ENCODE measurements around the gene BRIP1.

BRIP1 gene

DNA sequence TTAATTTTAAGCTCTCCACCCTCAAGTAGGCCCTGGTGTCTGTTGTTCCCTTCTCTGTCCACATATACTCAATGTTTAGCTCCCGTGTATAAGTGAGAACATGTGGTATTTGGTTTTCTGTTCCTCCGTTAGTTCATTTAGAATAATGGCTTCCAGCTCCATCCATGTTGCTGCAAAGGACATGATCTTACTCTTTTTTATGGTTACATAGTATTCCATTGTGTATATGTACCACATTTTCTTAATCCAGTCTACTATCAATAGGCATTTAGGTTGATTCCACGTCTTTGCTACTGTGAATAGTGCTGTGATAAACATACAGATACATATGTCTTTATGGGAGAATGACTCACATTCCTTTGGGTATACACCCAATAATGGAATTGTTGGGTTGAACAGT lies 160.9 kb downstream of the BRIP1 start:
- ChIA-PET CTCF (interaction anchor here (1.1 to 1.4 kb wide), 3 partner anchors 11 to 24 kb away, joined by 3 to 4 read pairs (median 3); no protein-coding TSS in a partner anchor), POLR2A (interaction anchor here (0.5 kb wide), 1 partner anchor 420 kb away, joined by 5 read pairs; no protein-coding TSS in a partner anchor)

DNA sequence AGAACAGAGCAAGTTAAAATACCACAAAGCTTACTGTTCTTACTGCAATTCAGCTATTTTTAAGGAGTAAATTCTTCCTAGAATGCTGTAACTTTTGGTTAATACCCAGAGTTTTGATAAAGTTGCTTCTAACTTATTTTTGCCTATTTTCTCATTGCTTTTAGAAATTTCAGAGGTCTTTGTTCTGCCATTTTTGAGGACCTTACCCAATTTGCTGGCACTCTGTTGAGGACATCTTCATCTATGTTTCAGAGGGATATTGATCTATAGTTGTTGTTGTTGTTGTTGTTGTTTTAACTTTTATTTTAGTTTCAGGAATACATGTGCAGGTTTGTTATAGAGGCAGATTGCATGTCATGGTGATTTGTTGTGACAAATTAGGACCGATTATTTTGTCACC lies 161.3 kb downstream of the BRIP1 start:
- ChIA-PET POLR2A (no interaction called here), CTCF (interaction anchor here (0.9 to 1.4 kb wide), 4 partner anchors 12 to 38 kb away, joined by 3 to 4 read pairs (median 3); no protein-coding TSS in a partner anchor)

More for the DNA sequence above, 160.9 kb downstream of the BRIP1 start:
- TF ChIP-seq, protein P1, sequence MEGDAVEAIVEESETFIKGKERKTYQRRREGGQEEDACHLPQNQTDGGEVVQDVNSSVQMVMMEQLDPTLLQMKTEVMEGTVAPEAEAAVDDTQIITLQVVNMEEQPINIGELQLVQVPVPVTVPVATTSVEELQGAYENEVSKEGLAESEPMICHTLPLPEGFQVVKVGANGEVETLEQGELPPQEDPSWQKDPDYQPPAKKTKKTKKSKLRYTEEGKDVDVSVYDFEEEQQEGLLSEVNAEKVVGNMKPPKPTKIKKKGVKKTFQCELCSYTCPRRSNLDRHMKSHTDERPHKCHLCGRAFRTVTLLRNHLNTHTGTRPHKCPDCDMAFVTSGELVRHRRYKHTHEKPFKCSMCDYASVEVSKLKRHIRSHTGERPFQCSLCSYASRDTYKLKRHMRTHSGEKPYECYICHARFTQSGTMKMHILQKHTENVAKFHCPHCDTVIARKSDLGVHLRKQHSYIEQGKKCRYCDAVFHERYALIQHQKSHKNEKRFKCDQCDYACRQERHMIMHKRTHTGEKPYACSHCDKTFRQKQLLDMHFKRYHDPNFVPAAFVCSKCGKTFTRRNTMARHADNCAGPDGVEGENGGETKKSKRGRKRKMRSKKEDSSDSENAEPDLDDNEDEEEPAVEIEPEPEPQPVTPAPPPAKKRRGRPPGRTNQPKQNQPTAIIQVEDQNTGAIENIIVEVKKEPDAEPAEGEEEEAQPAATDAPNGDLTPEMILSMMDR (IDR thresholded peaks at IDR 0.05; ENCODE audit: control extremely low read depth, extremely low read depth, low read depth, missing control alignments): no peak
- DNase-seq (ENCODE audit: extremely low spot score): no peak

DNA sequence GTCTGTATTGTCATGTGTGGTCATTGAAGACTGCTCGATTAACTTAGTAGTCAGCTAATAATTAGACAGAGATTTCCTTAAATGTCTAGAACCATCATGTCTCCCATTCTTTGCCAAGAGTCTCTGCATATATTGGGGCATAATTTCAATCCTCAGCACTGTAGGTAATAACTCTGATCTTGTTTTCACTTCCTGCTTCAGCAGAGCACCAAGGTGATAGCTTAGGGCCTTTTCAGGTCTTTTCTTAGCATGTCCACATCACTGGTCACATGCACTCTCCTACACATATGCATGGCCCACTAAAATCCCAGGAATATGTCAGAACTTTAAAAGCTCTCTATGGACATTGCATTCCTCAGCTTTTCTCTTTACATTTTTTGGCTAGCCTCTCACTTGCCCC lies 162.0 kb downstream of the BRIP1 start:
- no peak for DNase-seq (ENCODE audit: extremely low spot score)
- ChIA-PET CTCF (interaction anchor here (0.9 to 1.4 kb wide), 4 partner anchors 12 to 38 kb away, joined by 3 to 4 read pairs (median 3); no protein-coding TSS in a partner anchor), POLR2A (no interaction called here)
- TF ChIP-seq, protein P1 (IDR thresholded peaks at IDR 0.05; ENCODE audit: control extremely low read depth, extremely low read depth, low read depth, missing control alignments): no peak

More for the DNA sequence above, 161.3 kb downstream of the BRIP1 start:
- TF ChIP-seq, protein P1 (IDR thresholded peaks at IDR 0.05; ENCODE audit: control extremely low read depth, extremely low read depth, low read depth, missing control alignments): no peak
- DNase-seq (ENCODE audit: extremely low spot score): no peak

DNA sequence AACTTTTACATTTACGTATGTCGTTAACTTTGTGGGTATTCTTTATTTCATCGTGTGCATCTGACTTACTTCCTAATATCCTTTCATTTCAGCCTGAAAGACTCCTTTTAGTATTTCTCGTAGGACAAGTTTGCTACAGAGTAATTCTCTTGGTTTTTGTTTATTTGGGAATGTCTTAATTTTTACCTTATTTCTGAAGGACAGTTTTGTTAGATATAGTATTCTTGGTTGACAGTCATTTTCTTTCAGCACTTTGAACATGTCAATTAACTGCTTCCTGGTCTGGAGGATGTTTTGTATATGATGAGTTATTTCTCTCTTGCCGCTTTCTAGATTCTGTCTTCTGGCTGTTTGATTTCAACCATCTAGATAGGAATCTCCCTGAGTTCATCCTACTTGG lies 163.1 kb downstream of the BRIP1 start:
- CTCF ChIA-PET: no interaction called here
- DNase-seq (ENCODE audit: extremely low spot score): no peak
- POLR2A ChIA-PET: no interaction called here
- TF ChIP-seq, protein P1 (IDR thresholded peaks at IDR 0.05; ENCODE audit: control extremely low read depth, extremely low read depth, low read depth, missing control alignments): no peak

DNA sequence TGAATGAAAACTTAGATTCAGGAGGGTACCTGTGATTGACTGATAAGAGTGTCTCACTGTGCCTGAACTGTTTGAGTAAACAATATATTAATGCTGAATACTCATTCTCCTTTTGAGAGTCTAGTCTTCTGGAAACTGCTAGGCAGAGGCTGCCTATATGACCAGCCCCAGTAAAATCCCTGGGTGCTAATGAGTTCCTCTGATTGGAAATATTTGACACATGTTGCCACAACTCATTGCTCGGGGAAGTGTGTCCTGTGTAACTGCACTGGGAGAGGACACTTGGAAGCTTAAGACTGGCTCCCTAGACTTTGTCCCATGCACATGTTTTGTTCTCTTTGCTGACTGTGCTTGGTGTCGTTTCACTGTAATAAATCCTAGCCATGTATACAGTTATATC lies 163.6 kb downstream of the BRIP1 start:
- CTCF ChIA-PET: no interaction called here
- DNase-seq (ENCODE audit: extremely low spot score): no peak
- TF ChIP-seq, protein P1 (IDR thresholded peaks at IDR 0.05; ENCODE audit: control extremely low read depth, extremely low read depth, low read depth, missing control alignments): no peak
- POLR2A ChIA-PET: no interaction called here

DNA sequence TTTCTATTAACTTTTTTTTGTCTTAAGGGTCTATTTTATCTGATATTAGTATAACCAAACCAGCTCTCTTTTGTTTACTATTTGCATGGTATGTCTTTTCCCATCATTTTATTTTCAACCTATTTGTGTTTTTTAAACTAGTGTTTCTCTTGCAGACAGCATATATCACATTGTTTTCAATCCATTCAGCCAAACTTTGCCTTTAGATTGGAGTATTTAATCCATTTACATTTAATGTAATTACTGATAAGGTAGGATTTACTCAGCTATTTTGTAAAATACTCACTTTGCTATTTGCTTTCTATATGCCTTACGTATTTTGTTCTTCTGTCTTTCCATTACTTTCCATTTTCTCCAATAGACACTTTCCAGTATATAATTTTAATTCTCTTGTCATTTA lies 164.3 kb downstream of the BRIP1 start:
- TF ChIP-seq, protein P1 (IDR thresholded peaks at IDR 0.05; ENCODE audit: control extremely low read depth, extremely low read depth, low read depth, missing control alignments): no peak
- no peak for DNase-seq (ENCODE audit: extremely low spot score)
- CTCF ChIA-PET: no interaction called here
- POLR2A ChIA-PET: no interaction called here

Data from GM10248 (cell line).